GM12865 (cell line): ENCODE measurements around the gene SCN4B.

Experiments used
- DNase-seq: peaks from one replicate; pipeline ENCODE4 v3.0.0; 2010; ENCODE audit warnings: low read depth
- H3K4me3 ChIP-seq: 2 replicates; pipeline ENCODE4 v1.5.1; 2011; ENCODE audit warnings: mild to moderate bottlenecking, low read depth, low read length, control low read depth
- TF ChIP-seq, protein P1 (sequence below): IDR thresholded peaks from 2 replicates; pipeline ENCODE4 v1.5.1; 2011; ENCODE audit warnings: low read length, control low read depth, low read depth, inconsistent platforms; ENCODE audit not compliant: insufficient read depth; ENCODE audit errors: missing control alignments

The SCN4B gene

GRCh38 chr11:118166641-118167040, 14.0 kb upstream of the SCN4B start:
- no peak for DNase-seq
- no peak overlapping the region for H3K4me3 ChIP-seq
- TF ChIP-seq, protein P1, sequence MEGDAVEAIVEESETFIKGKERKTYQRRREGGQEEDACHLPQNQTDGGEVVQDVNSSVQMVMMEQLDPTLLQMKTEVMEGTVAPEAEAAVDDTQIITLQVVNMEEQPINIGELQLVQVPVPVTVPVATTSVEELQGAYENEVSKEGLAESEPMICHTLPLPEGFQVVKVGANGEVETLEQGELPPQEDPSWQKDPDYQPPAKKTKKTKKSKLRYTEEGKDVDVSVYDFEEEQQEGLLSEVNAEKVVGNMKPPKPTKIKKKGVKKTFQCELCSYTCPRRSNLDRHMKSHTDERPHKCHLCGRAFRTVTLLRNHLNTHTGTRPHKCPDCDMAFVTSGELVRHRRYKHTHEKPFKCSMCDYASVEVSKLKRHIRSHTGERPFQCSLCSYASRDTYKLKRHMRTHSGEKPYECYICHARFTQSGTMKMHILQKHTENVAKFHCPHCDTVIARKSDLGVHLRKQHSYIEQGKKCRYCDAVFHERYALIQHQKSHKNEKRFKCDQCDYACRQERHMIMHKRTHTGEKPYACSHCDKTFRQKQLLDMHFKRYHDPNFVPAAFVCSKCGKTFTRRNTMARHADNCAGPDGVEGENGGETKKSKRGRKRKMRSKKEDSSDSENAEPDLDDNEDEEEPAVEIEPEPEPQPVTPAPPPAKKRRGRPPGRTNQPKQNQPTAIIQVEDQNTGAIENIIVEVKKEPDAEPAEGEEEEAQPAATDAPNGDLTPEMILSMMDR, result no peak

- DNase-seq, result no peak
- H3K4me3 ChIP-seq, result no peak overlapping the region
- TF ChIP-seq, protein P1, result no peak
These were observed 12.3 kb upstream of the SCN4B start for GRCh38 chr11:118164885-118165284.

DNA sequence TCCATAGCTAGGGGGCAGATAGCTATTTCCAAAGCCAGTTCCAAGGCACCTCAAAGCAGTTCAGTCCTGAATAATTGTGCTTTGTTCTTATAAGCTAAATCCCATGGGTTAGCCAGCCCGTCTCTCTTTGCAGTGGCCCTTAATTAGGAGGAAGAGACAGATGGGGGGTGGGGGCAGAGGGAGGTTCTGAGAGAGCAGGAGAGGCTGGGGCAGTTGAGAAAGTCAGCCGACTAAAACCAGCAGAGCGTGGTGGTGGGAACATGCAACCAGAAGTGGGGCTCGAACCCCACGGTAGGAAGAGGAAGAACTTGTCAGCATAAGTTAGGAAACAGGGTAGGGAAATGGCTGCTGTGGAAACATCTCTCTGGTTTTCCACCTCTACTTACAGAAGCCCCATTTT, 10.9 kb upstream of the SCN4B start:
- no peak overlapping the region for H3K4me3 ChIP-seq
- TF ChIP-seq, protein P1, result no peak
- DNase-seq, result no peak

DNA sequence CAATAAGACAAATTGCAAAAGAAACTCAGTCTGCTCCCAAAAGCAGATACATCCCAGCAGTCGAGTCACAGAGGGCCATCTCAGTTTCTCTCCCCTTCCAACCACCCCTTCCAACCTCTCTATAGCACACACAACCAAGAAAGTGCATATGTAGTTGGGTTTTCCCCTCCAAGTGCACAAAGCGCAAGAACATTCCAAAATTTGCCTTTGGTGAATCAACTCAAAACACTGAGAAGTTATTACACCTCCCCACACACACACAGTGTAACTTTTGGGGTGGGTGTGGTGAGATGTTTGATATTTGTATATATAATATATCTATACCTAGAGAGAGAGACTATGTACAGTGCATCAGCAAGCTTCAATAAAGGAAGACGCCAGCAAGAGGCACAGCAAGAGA, 10.2 kb upstream of the SCN4B start:
- TF ChIP-seq, protein P1, result no peak
- DNase-seq, result no peak
- no peak overlapping the region for H3K4me3 ChIP-seq

- TF ChIP-seq, protein P1, result no peak
These were observed 9.2 kb upstream of the SCN4B start for GRCh38 chr11:118161786-118162185.

DNA sequence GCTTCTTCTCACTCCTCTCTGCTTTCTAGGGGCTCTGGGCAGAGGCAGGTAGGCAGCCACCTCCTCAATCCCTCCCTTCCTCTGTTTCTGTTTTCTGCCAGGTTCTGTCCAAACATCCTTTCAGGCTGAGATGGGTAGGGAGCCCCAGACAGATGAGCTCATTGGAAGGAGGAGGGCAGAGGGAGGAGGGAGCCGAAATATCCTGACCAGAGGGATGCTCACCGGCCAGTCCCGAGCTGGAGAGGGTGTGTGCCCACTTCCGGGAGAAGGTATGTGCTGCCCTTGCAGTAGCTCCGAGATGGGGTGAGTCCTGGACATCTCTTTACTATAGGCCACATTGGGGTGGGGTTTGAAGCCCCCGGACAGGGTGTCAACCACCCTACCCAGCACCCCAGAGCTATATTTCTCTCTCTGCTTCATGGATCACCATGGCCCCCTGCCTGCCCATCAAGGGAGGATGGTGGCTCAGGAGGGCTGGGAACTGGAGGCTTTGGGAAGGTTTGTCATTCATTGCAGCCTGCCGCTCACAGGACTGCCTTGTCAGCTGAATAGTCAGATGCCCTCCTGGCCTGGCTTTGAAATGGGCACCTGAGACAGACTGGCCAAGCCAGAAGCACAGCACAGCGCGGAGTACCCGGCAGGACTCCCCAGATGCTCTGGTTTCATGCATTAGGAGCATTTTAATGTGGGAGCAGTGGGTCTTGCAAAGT, 4.7 kb upstream of the SCN4B start:
- H3K4me3 ChIP-seq, result no peak overlapping the region
- TF ChIP-seq, protein P1, result no peak
- no peak for DNase-seq

More at GRCh38 chr11:118161786-118162185, 9.2 kb upstream of the SCN4B start:
- DNase-seq, result no peak
- no peak overlapping the region for H3K4me3 ChIP-seq
